ENCODE results near the gene ADARB1.

DNA sequence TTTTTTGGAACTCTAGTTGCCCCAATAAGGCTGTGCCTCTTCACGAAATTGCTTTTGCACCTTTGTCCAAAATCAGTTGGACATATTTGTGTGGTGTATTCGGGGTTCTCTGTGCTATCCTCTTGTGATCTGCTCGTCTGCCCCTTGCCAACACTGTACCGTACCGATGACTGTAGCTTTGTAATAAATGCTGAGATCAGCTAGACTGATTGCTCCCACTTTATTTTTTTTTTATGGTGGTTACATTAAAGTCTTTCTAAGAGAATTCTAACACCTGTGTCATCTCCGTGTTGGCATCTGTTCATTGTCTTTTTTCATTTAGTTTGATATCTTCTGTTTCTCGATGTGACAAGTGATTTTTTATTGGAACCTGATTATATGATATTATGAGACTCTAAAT lies 94.1 kb downstream of the ADARB1 start:
- TF ChIP-seq, protein P1, sequence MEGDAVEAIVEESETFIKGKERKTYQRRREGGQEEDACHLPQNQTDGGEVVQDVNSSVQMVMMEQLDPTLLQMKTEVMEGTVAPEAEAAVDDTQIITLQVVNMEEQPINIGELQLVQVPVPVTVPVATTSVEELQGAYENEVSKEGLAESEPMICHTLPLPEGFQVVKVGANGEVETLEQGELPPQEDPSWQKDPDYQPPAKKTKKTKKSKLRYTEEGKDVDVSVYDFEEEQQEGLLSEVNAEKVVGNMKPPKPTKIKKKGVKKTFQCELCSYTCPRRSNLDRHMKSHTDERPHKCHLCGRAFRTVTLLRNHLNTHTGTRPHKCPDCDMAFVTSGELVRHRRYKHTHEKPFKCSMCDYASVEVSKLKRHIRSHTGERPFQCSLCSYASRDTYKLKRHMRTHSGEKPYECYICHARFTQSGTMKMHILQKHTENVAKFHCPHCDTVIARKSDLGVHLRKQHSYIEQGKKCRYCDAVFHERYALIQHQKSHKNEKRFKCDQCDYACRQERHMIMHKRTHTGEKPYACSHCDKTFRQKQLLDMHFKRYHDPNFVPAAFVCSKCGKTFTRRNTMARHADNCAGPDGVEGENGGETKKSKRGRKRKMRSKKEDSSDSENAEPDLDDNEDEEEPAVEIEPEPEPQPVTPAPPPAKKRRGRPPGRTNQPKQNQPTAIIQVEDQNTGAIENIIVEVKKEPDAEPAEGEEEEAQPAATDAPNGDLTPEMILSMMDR (IDR thresholded peaks at IDR 0.05) = no peak
- TF ChIP-seq POLR2AphosphoS5 (IDR thresholded peaks at IDR 0.05) (no peak), POLR2A (IDR thresholded peaks at IDR 0.05; ENCODE audit: low read depth) (no peak), EP300 (IDR thresholded peaks at IDR 0.05) (no peak)
